ENCODE data around the gene DDX10.
"Not testable (repeated sequence)": the region's sequence is repeated elsewhere in the genome, so short reads cannot be mapped to it uniquely, and the experiment has no call there.

- TF ChIP-seq POLR2A (IDR thresholded peaks at IDR 0.05; ENCODE audit: low read length); GATA1 (IDR thresholded peaks at IDR 0.05; ENCODE audit: low read depth, low read length): not testable (repeated sequence)
Measured at GRCh38 chr11:108779147-108779546, 114.3 kb downstream of the DDX10 start.

All from erythroblast (primary cell).